HG03060 (cell line): ENCODE measurements around the gene TSSK2.
"Not testable (repeated sequence)": the region's sequence is repeated elsewhere in the genome, so short reads cannot be mapped to it uniquely, and the experiment has no call there.

Experiments used
- ATAC-seq: cut with Tn5 transposase; IDR thresholded peaks from one replicate; pipeline ENCODE4 v1.9.1; 2021; ENCODE audit warnings: low read depth, moderate number of reproducible peaks; ENCODE audit not compliant: unreplicated experiment

The TSSK2 gene

GRCh38 chr22:19130959-19131684, at the start of gene TSSK2:
Gene TSSK2 (plus strand): TSS chr22:19131308. CDS start chr22:19131400, 92 bp downstream.
- ATAC-seq = no peak

DNA sequence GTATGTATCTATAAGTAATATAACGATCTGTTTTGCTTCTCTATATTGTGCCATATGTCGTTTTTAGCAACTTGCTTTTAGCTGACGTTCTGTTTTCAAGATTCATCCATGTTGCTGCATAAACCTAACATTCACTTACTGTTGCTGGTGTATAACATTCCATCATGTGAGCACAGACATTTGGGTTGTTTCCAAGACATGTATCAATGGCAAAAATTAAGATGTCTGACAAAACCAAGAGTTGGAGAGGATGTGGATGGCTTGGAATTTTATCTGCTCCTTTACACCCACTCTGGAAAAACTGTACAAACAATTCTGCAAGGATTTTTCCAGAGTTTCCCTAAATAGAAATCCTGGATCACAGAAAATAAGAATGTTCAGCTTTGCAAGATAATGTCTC, 49.8 kb upstream of the TSSK2 start:
- ATAC-seq = no peak

DNA sequence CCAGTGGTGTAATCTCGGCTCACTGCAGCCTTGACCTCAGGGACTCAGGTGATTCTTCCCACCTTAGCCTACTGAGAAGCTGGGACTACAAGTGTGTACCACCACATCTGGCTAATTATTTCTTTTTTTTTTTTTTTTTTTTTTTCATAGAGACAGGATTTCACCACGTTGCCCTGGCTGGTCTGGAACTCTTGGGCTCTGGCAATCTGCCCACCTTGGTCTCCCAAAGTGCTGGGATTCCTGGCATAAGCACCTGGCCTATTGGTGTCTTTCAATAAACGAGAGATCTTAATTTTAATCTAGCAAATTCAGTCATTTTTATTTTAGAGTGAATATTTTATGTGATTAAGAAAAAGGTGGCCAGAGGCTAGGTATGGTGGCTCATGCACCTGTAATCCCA, 49.0 kb upstream of the TSSK2 start:
- no peak for ATAC-seq

DNA sequence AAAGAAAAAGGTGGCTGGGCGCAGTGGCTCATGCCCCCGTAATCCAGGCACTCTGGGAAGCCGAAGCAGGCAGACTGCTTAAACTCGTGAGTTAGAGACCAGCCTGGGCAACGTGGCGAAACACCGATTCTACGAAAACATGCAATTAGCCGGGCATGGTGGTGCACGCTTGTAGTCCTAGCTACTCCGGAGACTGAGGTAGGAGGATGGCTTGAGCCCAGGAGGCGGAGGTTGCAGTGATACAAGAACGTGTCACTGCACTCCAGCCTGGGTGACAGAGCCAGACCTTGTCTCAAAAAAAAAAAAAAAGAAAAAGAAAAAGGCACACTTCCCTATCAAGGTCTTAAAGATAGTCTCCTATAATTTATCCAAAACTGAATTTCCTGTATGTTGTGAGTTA, 48.3 kb upstream of the TSSK2 start:
- ATAC-seq = no peak

DNA sequence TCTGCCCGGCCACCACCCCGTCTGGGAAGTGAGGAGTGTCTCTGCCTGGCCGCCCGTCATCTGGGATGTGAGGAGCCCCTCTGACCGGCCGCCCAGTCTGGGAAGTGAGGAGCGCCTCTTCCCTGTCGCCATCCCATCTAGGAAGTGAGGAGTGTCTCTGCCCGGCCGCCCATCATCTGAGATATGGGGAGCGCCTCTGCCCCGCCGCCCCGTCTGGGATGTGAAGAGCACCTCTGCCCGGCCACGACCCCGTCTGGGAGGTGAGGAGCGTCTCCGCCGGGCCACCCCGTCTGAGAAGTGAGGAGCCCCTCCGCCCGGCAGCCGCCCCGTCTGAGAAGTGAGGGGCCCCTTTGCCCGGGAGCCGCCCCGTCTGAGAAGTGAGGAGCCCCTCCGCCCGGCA, 47.0 kb upstream of the TSSK2 start:
- not testable (repeated sequence) for ATAC-seq

DNA sequence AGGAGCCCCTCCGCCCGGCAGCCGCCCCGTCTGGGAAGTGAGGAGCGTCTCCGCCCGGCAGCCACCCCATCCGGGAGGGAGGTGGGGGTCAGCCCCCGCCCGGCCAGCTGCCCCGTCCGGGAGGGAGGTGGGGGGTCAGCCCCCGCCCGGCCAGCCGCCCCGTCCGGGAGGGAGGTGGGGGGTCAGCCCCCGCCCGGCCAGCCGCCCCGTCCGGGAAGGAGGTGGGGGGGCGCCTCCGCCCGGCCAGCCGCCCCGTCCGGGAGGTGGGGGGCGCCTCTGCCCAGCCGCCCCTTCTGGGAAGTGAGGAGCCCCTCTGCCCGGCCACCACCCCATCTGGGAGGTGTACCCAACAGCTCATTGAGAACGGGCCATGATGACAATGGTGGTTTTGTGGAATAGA, 46.5 kb upstream of the TSSK2 start:
- not testable (repeated sequence) for ATAC-seq

- peak; percentile 19 for ATAC-seq
Observed at GRCh38 chr22:19085233-19085718, 45.8 kb upstream of the TSSK2 start.

GRCh38 chr22:19086417-19086816, 44.7 kb upstream of the TSSK2 start:
- no peak for ATAC-seq

GRCh38 chr22:19086896-19087295, 44.2 kb upstream of the TSSK2 start:
- ATAC-seq = no peak

- no peak for ATAC-seq
Observed at GRCh38 chr22:19088866-19089595, 42.1 kb upstream of the TSSK2 start.

DNA sequence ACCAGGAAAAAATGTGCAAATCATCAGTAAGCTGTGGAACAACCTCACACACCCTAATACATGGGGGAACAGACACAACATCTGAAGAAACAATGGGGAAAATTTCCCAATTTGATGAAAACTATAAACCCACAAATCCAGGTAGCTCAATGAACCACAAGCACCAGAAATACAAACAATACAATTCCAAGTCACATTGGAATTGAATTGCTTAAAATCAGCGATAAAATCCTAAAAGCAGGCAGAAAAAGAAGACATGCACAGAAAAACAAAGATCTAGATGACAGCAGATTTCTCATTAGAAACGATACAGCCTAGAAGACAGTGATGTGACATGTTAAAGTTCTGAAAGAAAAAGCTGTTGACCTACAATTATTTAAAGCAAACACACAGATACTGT, 40.9 kb upstream of the TSSK2 start:
- no peak for ATAC-seq

DNA sequence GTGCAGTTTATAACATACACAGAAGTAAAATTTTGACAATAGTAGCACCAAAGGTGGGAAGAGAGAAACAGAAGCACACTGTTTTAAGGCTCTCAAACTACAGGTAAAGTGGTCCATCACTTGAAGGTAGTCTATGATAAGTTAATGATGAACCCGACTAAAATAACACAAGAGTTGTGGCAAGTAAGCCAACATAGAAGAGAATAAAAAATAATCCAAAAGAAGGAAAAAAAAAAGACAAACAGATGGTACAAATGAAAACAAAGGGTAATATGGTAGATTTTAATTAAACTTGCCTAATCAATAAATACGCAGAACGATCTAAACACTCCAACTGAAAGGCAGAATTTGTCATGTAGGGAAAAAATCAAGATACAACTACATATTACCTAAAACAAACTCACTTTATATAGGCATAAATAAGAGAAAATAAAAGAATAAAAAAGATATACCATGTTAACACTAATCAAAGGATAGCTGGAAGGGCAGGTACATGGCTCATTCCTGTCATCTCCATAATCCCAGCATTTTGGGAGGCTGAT, 40.5 kb upstream of the TSSK2 start:
- no peak for ATAC-seq

DNA sequence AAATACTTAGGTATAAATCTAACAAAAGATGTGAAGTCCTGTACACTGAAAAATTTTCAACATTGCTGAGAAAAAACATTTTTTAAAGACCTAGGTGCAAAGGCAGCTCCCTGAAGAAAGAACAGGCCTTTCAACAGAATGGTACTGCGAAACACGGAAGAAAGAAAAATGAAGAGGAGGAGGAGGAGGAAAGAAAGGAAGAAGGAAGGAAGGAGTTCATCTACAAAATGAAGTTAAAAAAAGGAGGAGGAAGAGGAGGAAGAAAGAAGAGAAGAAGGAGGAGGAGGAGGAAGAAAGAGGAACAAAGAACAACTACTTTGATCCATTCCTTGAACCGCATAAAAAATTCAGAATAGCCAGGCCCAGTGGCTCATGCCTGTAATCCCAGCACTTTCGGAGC, 38.4 kb upstream of the TSSK2 start:
- no peak for ATAC-seq

- no peak for ATAC-seq
Observed at GRCh38 chr22:19094393-19094997, 36.6 kb upstream of the TSSK2 start.

GRCh38 chr22:19096555-19096954, 34.6 kb upstream of the TSSK2 start:
- ATAC-seq = no peak

DNA sequence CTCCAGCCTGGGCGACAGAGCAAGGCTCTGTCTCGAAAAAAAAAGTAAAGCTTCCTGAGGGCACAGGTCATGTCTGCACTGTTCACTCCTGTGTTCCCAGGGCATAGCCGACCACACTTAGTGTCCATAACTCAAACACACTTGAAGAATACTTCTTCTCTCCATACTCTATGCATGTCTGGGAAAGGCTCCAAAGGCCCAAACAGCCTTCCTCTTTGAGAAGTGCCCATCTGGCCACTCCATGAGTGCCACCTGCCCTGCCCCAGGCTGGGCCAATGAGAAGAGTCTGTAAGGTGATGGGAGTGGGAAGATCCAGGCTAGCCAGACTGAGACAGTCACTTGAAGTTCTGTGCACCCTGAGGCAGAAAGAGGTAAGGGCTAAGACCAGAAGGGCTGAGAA, 33.6 kb upstream of the TSSK2 start:
- ATAC-seq = no peak

- ATAC-seq = no peak
Observed at GRCh38 chr22:19098157-19098556, 33.0 kb upstream of the TSSK2 start.

- ATAC-seq = no peak
Observed at GRCh38 chr22:19103880-19104821, 27.0 kb upstream of the TSSK2 start.

- ATAC-seq = no peak
Observed at GRCh38 chr22:19105456-19105855, 25.7 kb upstream of the TSSK2 start.
